BLaER1 (cell line): ENCODE results near the gene BMP6.

Experiments
- H3K27ac ChIP-seq: shearing (Covaris generic); formaldehyde crosslinking; 2 replicates; pipeline ENCODE4 v1.8.1; 2022
- H3K27me3 ChIP-seq: shearing (Covaris generic); formaldehyde crosslinking; 2 replicates; pipeline ENCODE4 v1.8.1; 2022
- H3K36me3 ChIP-seq: shearing (Covaris generic); formaldehyde crosslinking; 2 replicates; pipeline ENCODE4 v1.8.1; 2022
- H3K4me1 ChIP-seq: shearing (Covaris generic); formaldehyde crosslinking; 2 replicates; pipeline ENCODE4 v1.8.1; 2022
- H3K4me2 ChIP-seq: shearing (Covaris generic); formaldehyde crosslinking; 2 replicates; pipeline ENCODE4 v1.8.1; 2022
- H3K4me3 ChIP-seq: shearing (Covaris generic); formaldehyde crosslinking; 2 replicates; pipeline ENCODE4 v1.8.1; 2022
- H3K9ac ChIP-seq: shearing (Covaris generic); formaldehyde crosslinking; 2 replicates; pipeline ENCODE4 v1.8.1; 2022
- H3K9me3 ChIP-seq: shearing (Covaris generic); formaldehyde crosslinking; 2 replicates; pipeline ENCODE4 v1.8.1; 2022
- H4K20me1 ChIP-seq: shearing (Covaris generic); formaldehyde crosslinking; 2 replicates; pipeline ENCODE4 v1.8.1; 2022
- Cebpa-rat ChIP-seq: shearing (Covaris generic); IDR thresholded peaks from 2 replicates; pipeline ENCODE4 v1.8.1; 2022

Gene BMP6

GRCh38 chr6:7818257-7819214, 92.6 kb downstream of the BMP6 start:
- H3K27ac ChIP-seq = no peak overlapping the region
- no peak overlapping the region for H3K4me3 ChIP-seq
- no peaks in the 10 kb centered on the region for H3K27me3 ChIP-seq
- TF ChIP-seq Cebpa-rat = no peak
- H3K4me1 ChIP-seq = peaks cover 4% of the 10 kb centered on the region
- H4K20me1 ChIP-seq = no peaks in the 10 kb centered on the region
- H3K4me2 ChIP-seq = no peak overlapping the region
- no peak overlapping the region for H3K9ac ChIP-seq
- H3K36me3 ChIP-seq = no peaks in the 10 kb centered on the region
- no peaks in the 10 kb centered on the region for H3K9me3 ChIP-seq

- Histone ChIP-seq H3K4me1 (peaks cover 4% of the 10 kb centered on the region), H3K27ac (no peak overlapping the region), H3K36me3 (no peaks in the 10 kb centered on the region), H3K9ac (no peak overlapping the region), H3K4me3 (no peak overlapping the region), H4K20me1 (no peaks in the 10 kb centered on the region), H3K27me3 (no peaks in the 10 kb centered on the region), H3K4me2 (no peak overlapping the region), H3K9me3 (no peaks in the 10 kb centered on the region)
- TF ChIP-seq Cebpa-rat = no peak
Measured at GRCh38 chr6:7819431-7820015, 93.6 kb downstream of the BMP6 start.

- H3K9me3 ChIP-seq = no peaks in the 10 kb centered on the region
- peaks cover 4% of the 10 kb centered on the region for H3K4me1 ChIP-seq
- no peak overlapping the region for H3K9ac ChIP-seq
- no peak overlapping the region for H3K27ac ChIP-seq
- H3K4me2 ChIP-seq = no peak overlapping the region
- H4K20me1 ChIP-seq = no peaks in the 10 kb centered on the region
- H3K4me3 ChIP-seq = no peak overlapping the region
- TF ChIP-seq Cebpa-rat = no peak
- H3K36me3 ChIP-seq = no peaks in the 10 kb centered on the region
- H3K27me3 ChIP-seq = no peaks in the 10 kb centered on the region
Measured at GRCh38 chr6:7820288-7820835, 94.5 kb downstream of the BMP6 start.

GRCh38 chr6:7821426-7821825, 95.5 kb downstream of the BMP6 start:
- no peaks in the 10 kb centered on the region for H4K20me1 ChIP-seq
- no peaks in the 10 kb centered on the region for H3K27me3 ChIP-seq
- H3K4me2 ChIP-seq = no peak overlapping the region
- no peaks in the 10 kb centered on the region for H3K9me3 ChIP-seq
- no peak for TF ChIP-seq Cebpa-rat
- H3K4me3 ChIP-seq = no peak overlapping the region
- no peaks in the 10 kb centered on the region for H3K36me3 ChIP-seq
- H3K27ac ChIP-seq = no peak overlapping the region
- no peak overlapping the region for H3K9ac ChIP-seq
- peaks cover 4% of the 10 kb centered on the region; the same call in 1 of the 2 replicates for H3K4me1 ChIP-seq

- H3K4me3 ChIP-seq = no peak overlapping the region
- H3K27me3 ChIP-seq = no peaks in the 10 kb centered on the region
- H3K9me3 ChIP-seq = no peaks in the 10 kb centered on the region
- TF ChIP-seq Cebpa-rat = no peak
- no peak overlapping the region for H3K4me2 ChIP-seq
- no peak overlapping the region for H3K9ac ChIP-seq
- H3K4me1 ChIP-seq = peaks cover 9% of the 10 kb centered on the region; the same call in 1 of the 2 replicates
- no peaks in the 10 kb centered on the region for H3K36me3 ChIP-seq
- no peaks in the 10 kb centered on the region for H4K20me1 ChIP-seq
- H3K27ac ChIP-seq = no peak overlapping the region
Measured at GRCh38 chr6:7823552-7823951, 97.7 kb downstream of the BMP6 start.

- no peak for TF ChIP-seq Cebpa-rat
- no peak overlapping the region for H3K4me2 ChIP-seq
- no peaks in the 10 kb centered on the region for H3K36me3 ChIP-seq
- no peak overlapping the region for H3K27ac ChIP-seq
- H3K4me3 ChIP-seq = no peak overlapping the region
- no peak overlapping the region for H3K9ac ChIP-seq
- H3K9me3 ChIP-seq = no peaks in the 10 kb centered on the region
- peaks cover 9% of the 10 kb centered on the region; the same call in 1 of the 2 replicates for H3K4me1 ChIP-seq
- H4K20me1 ChIP-seq = no peaks in the 10 kb centered on the region
- H3K27me3 ChIP-seq = no peaks in the 10 kb centered on the region
Measured at GRCh38 chr6:7825986-7826385, 100.1 kb downstream of the BMP6 start.

GRCh38 chr6:7827142-7827541, 101.2 kb downstream of the BMP6 start:
- H3K9ac ChIP-seq = no peak overlapping the region
- peaks cover 9% of the 10 kb centered on the region; the same call in 1 of the 2 replicates for H3K4me1 ChIP-seq
- H3K4me3 ChIP-seq = no peak overlapping the region
- H3K4me2 ChIP-seq = no peak overlapping the region
- H3K36me3 ChIP-seq = no peaks in the 10 kb centered on the region
- no peak overlapping the region for H3K27ac ChIP-seq
- H4K20me1 ChIP-seq = no peaks in the 10 kb centered on the region
- TF ChIP-seq Cebpa-rat = no peak
- H3K9me3 ChIP-seq = no peaks in the 10 kb centered on the region
- H3K27me3 ChIP-seq = no peaks in the 10 kb centered on the region

DNA sequence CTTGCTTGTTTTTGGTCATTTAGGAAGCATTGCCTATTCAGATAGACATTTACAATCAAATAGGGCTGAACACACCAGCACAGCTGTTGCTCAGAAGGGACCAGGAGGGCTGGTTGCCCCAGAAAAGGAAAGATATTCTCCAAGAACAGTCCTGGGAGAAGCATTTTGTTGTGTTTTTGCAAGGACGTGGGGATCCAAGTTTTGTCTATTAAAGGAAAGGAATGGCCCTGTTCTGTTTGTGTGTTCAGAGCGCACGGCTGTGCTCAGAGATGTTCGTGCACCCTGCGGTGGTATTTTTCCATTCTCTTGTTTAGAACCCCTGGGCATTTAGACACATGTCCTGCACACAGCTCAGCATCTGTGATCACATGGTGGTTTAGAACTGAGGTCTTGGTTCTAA, 102.2 kb downstream of the BMP6 start:
- H4K20me1 ChIP-seq = no peaks in the 10 kb centered on the region
- no peaks in the 10 kb centered on the region for H3K36me3 ChIP-seq
- H3K27me3 ChIP-seq = no peaks in the 10 kb centered on the region
- H3K27ac ChIP-seq = no peak overlapping the region
- peaks cover 9% of the 10 kb centered on the region; the same call in 1 of the 2 replicates for H3K4me1 ChIP-seq
- H3K4me3 ChIP-seq = no peak overlapping the region
- no peak overlapping the region for H3K9ac ChIP-seq
- no peak overlapping the region for H3K4me2 ChIP-seq
- TF ChIP-seq Cebpa-rat = no peak
- no peaks in the 10 kb centered on the region for H3K9me3 ChIP-seq

DNA sequence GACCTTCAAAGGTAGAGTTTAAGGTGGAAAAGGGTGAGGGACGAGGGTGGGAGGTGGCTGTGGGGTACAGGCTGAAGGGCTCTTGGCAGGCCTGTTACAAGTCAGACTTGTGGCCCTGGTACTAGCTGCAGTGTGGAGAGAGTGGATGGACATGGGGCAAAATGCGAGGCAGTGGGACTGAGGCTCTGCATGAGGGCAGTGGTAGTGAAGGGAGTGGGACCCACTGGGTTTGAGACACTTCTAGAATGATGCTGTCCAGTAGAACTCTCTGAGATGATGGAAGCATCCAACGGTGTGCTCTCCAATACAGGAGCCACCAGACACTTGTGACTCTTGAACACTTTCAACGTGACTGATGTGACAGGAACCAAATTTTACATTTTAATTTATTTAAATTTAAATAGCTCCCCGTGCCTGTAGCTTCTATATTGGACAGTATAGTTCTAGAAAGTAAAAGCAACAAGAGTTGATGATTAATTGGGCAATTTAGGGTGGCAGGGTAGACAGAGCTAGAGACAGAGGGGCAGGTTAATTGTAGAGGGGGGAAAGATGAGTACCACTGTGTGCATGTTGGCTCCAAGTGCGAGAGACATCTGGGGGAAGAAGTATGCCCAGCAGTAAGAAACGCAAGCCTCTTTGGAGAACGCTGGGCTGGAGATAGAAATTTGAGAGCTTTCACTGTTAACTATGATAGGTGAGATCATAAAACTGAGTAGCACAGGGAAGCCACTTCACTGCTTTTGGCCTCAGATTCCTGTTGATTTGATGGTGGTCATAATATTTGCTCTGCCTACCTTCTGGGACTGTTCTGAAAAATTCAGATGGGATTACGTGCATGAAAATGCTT, 107.2 kb downstream of the BMP6 start:
- no peaks in the 10 kb centered on the region for H3K27me3 ChIP-seq
- no peak overlapping the region for H3K4me3 ChIP-seq
- H3K9ac ChIP-seq = no peak overlapping the region
- no peaks in the 10 kb centered on the region for H4K20me1 ChIP-seq
- TF ChIP-seq Cebpa-rat = no peak
- H3K27ac ChIP-seq = no peak overlapping the region
- H3K4me1 ChIP-seq = no peaks in the 10 kb centered on the region
- H3K9me3 ChIP-seq = no peaks in the 10 kb centered on the region
- no peaks in the 10 kb centered on the region for H3K36me3 ChIP-seq
- no peak overlapping the region for H3K4me2 ChIP-seq

DNA sequence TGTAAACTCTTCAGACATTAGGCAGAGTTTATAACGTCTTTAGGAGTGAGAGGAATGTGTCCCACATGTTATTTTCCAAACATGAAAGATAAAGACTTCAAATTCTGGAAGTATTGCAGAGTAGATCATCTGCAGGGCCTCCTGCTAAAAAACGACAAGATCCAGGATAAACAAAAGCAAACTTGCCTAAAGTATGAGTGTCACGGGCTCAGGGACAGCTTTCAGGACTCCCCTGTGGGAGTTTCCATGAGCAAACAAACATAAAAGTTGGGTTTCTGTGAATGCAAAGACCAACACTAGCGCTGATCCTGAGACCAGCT, 107.8 kb downstream of the BMP6 start:
- H3K27ac ChIP-seq = no peak overlapping the region
- H4K20me1 ChIP-seq = no peaks in the 10 kb centered on the region
- TF ChIP-seq Cebpa-rat = no peak
- H3K9me3 ChIP-seq = no peaks in the 10 kb centered on the region
- H3K4me3 ChIP-seq = no peak overlapping the region
- no peaks in the 10 kb centered on the region for H3K27me3 ChIP-seq
- no peaks in the 10 kb centered on the region for H3K36me3 ChIP-seq
- H3K4me1 ChIP-seq = no peaks in the 10 kb centered on the region
- no peak overlapping the region for H3K4me2 ChIP-seq
- H3K9ac ChIP-seq = no peak overlapping the region
